OCI-LY3 (cell line): ENCODE measurements around the gene CENPS.

ENCODE experiments used
- CTCF ChIP-seq: fragments of 200-600, 300-600 bp; sonication (generic); IDR thresholded peaks from 2 replicates; pipeline ENCODE4 v1.5.1; 2014; ENCODE audit warnings: antibody characterized with exemption, low read length, low read depth
- EZH2phosphoT487 ChIP-seq: fragments of 200-600 bp; shearing (Covaris generic); IDR thresholded peaks from 2 replicates; pipeline ENCODE4 v1.6.1; 2018; ENCODE audit warnings: antibody characterized with exemption, mixed run types, low read depth

GRCh38 chr1:10471411-10472219, 41.4 kb downstream of the CENPS start:
- TF ChIP-seq EZH2phosphoT487 (no peak), CTCF (no peak)
